Right kidney (tissue), 9 donors: ENCODE measurements around the gene MYH3.
"Not testable (repeated sequence)": the region's sequence is repeated elsewhere in the genome, so short reads cannot be mapped to it uniquely, and the experiment has no call there.

Experiments used
- DNase-seq: peaks from one replicate; pipeline ENCODE4 v3.0.0-alpha.2; 2016
- long read RNA-seq, 8 donors: transcript quantifications; one replicate each; lab custom pipeline, GENCODE V29; 2026

MYH3 gene
- long read RNA-seq, donor 1, transcript MYH3-201 (2 exons, 486 nt): major isoform, 6 of 9 reads
- long read RNA-seq, donor 1, partial matches to known transcripts: 0 of 9 reads
- long read RNA-seq, donor 1, other reads (novel, unspliced or antisense): 0 of 9 reads
- long read RNA-seq, donor 2: 0 reads
- long read RNA-seq, donor 3, partial matches to known transcripts: 0 of 4 reads
- long read RNA-seq, donor 3, other reads (novel, unspliced or antisense): 0 of 4 reads
- long read RNA-seq, donor 4, partial matches to known transcripts: 0 of 6 reads
- long read RNA-seq, donor 4, other reads (novel, unspliced or antisense): 0 of 6 reads
- long read RNA-seq, donor 5, partial matches to known transcripts: 0 of 4 reads
- long read RNA-seq, donor 5, other reads (novel, unspliced or antisense): 0 of 4 reads
- long read RNA-seq, donor 6, partial matches to known transcripts: 0 of 3 reads
- long read RNA-seq, donor 6, other reads (novel, unspliced or antisense): 0 of 3 reads
- long read RNA-seq, donor 7: 0 reads
- long read RNA-seq, donor 8, partial matches to known transcripts: 0 of 4 reads
- long read RNA-seq, donor 8, other reads (novel, unspliced or antisense): 0 of 4 reads

DNA sequence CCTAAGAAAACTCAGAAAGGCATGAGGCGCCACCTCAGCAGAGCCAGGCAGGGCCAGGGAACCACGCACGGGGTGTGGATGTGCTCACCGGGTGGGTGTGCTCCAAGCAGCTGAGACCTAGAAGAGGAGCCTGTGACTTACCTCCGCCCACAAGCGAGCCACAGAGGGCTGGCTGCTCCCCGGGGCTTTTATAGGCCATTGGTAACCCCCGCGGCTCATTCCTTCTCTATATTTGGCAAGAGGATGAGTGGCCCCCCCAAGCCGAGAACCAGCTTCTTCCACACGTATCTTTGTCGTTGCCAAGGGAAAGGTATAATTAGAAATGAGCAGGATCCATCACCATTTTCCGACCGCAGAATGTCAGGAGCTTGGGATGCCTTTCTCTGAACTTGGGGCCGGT lies at the start of gene MYH3:
Gene MYH3, minus strand, starts transcription at position 162 of the 400 bp plus-strand sequence. CDS start 2,245 bp downstream, outside the sequence.
- no peak for DNase-seq

DNA sequence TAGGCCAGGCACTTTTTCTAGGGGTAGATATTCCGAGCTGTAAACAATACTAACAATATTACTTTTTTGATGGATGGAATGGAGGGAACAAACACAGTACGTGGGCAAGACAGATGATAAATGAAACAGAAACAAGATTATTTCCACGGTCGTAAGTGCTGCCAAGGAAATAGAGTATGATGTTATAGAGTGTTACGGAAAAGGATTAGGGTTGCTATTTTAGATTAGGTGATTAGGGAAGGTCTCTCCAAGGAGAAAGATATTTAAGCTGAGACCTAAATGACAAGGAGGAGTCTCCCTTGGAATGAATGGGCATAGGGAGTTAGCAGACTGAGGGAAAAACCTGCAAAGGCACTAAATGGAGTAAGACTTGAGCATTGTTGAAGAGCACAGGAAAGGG lies 48.6 kb upstream of the MYH3 start:
- DNase-seq: no peak

DNA sequence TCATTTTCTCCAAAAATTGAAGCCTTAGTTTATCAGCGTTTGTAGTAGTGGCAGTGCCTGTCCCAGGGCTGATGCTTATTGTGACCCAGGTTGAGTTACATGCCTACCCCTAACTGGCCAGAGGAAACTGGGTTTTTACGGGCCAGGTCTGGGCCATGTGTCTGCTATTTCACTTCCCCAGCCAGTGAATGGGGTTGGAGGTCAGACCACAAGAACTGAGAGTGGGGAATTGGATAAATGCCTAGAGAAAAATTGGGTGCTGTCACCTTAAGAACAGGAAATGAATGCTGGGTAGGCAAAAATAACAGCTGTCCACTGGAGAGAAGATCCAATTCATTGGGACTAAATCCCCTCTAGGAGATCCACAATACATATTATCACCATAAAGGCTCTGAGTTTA lies 45.5 kb upstream of the MYH3 start:
- no peak for DNase-seq

DNA sequence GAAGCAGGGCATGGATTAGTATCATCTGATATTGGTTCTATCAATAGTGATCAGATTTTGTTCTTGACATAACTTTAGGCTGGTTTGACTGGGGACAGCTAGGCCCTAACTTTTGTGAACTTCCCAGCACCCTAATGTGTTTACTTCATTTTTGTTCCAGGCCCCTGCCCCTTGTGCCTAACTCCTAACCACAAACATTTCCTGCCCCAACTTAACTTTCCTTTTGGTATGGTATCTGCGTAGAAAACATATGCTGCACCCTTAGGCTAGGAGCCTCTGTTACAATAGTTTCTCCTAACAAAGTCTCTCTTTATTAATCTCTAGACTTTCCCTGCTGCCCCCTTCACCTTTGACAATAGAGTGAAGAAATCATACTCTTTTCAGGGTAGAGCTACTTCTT lies 42.7 kb upstream of the MYH3 start:
- DNase-seq: no peak

DNA sequence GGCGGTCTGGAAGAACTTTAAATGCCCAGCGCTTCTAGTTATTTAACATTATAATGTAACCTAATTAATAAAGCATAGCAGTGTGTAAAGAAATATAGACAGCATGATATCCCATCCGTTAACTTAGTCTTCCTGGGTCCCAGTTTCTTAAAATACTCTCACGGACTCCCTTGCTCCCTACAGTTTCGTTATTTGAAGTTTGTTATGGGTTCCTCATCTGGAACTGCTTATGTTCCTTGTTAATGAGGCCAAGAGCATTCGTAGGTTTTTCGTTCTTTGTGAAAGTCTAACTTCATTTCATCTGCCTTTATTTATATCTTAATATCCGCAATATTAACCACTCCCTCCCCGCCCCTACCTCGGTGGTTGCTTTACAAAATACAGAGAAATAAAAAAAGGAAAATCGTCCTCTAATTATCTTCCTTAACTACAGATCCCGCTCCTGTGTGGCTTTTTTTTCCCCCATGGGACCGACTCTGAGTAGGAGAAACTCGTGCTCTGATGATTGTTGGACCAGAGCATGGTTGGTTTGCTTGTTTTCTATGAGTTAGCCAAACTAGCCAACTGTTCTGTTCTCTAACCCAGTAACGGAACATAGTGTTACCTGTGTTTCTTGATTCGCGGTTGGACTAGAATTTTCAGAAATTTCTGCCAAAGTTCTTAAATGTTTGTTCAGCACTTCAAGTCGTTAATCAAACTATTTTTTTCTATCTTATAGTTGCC lies 41.1 kb upstream of the MYH3 start:
- peak; percentile 26 for DNase-seq

DNA sequence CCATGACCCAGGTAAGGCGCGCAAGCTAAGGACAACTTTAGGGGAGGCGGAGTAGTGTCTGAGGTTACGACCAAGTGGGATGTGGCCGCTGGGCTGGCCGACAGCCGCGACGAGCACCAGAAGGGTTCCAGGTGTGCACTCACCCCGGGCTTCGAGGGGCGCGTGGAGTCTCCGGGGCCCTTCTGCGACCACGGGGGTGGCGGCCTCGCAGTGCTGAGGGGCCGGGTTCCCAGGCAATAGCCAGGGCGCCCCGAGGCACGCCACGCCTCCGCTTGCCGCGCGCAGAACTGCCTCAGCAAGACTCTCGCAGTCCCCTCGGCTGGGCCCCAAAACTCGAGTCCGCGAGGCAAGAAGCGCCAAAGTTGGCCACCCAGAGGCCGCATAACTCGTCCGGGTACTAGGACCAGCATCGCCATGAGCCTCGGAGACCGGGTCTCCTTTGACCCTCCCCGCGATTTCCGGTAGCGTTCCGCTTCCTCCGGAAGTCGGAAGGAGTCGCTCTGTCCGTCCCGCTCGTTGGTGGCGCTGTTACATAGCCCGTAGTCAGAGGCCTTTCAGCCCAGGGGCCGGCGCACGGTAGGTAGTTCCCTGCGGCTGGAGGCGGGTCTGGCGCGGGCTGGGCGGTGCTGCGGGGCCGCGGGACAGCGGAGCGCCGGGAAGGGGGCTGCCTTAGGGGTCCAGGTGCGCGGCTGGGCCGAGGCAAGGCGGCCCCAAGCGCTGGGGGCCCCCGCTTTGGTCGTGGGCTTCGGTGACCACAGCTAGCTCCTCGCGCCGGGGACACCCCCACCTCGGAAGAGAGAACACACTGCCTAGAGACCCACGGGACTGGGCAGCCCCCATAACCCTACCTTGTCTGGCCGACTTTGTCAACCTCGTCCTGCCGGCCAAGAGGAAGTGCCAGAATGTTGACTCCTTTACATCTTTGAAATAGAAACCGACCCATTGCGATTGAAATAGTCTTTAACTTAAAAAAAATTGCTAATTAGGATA lies 40.3 kb upstream of the MYH3 start, which contains the start of the genes ADPRM and SCO1:
Gene ADPRM, plus strand, starts transcription at position 503 of the 990 bp plus-strand sequence. CDS start 7,333 bp downstream, outside the sequence.
Gene SCO1, minus strand, starts transcription at position 442 of the 990 bp plus-strand sequence. Its CDS starts 26 bp downstream, at position 416.
- DNase-seq: peak; percentile 92

DNA sequence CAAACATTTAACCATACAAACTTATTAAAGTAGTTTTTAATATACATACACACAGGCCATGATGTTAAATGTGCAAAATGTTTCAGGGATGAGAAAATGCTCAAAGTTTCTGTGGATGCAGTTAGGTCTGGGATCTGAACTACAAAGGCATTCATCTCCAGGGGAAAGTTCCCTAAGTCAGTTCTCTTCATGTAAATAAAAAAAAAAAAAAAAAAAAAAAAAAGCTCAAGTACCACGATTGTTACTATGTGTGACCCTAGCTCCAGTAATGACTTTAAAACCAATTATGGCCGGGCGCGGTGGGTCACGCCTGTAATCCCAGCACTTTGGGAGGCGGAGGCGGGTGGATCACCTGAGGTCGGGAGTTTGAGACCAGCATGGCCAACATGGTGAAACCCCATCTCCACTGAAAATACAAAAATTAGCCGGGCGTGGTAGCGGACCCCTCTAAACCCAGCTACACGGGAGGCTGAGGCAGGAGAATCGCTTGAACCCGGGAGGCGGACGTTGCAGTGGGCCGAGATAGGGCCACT lies 38.8 kb upstream of the MYH3 start:
- DNase-seq: not testable (repeated sequence)

DNA sequence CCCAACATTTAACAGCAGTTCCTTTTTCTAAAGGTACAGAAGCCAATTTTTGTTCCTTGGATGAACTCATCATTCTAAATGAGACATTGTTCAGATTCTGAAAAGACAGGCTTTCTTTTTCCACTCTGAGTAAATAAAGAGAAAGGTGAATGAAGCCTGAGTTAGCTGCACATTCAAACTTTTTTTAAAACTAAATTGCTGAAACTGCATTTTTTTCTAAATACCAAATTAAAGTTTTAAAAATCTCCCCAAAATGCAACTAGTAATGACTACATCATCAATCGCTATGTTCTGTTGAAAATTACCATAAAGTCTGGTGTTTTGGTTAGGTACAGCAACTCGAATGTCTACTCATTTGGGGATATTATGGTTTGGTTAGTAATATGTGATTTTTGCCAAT lies 30.4 kb upstream of the MYH3 start:
- DNase-seq: no peak

DNA sequence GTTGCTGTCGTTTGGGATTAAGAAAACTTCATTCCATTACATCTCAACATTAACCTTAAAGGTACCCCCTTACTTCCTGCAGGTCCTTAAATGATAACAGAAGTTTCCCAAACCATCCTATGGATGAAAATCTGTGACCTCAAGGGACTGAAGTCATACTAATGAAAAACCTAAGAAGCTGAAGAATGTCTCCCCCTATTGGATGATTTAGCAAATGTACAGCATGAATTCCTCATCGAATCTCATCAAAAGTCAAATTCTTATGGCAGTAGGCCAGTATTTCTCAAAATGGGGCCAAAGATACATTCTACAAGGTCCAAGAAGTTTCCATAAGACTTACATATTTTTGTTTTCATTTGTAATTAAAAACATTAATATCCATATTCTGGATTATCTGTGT lies 26.7 kb upstream of the MYH3 start:
- DNase-seq: no peak

DNA sequence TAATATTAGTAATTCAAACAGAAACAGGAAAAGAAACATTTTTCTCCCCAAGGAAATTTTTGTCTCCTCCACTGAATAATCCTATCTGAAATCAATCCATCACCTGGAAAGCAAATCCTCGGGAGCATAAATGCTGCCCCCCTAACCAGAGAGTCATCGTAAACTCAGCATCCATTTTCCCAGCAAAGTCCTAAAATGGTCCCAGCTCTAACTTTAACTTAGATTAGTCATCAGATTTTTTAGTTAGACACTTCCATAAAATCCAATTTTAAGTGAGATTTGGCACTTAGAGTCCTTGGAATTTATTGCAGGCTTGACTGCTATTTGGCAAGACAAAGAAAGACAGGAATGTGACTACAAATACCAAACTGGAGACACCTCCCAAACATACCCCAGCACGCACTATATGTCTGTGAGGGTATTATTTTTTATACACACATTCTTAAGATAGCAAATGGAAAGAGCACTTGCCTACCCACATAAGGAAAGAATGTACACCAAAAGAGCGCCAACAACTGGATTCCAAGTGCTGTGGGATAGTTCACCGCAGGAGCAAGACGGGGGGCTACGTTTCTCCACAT lies 24.8 kb upstream of the MYH3 start:
- DNase-seq: no peak

DNA sequence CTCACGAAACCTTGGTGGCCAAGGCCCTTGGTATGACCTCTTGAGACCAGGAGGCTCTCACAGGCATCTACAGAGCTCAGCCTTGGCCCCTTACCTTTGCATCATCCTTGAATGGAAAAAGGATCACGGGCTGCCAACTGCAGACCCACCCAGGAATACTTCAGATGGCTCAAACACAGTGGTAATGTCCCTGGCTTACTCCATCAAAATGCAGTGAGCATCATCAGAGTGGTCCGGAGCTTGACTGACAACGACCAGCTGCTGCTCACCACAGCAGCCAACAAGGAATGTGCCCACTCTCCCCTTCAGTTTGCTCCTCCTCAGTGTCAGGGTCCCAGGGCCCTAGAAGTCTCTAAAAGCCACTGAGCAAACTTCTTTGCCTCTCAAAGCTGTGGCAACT lies 17.6 kb upstream of the MYH3 start:
- DNase-seq: no peak

DNA sequence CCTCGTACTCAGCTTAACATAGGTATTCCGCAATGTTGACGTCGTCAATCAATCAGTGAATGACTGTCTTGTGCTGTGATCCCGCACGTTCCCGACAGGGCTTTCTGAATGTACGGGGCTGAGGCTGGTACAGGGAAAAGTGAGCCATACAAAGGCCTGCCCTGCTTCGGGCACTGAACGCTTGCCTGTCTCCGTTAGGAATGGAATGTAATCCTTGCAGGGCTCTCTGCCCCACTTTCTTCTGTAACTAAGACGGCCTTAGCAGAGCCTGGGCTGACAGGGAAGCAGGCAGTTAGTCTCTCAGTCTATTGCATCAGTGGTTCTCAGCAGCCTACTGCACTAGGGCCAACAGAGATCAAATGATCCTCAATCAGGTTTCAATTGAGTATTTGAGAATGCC lies 16.2 kb upstream of the MYH3 start:
- DNase-seq: no peak

DNA sequence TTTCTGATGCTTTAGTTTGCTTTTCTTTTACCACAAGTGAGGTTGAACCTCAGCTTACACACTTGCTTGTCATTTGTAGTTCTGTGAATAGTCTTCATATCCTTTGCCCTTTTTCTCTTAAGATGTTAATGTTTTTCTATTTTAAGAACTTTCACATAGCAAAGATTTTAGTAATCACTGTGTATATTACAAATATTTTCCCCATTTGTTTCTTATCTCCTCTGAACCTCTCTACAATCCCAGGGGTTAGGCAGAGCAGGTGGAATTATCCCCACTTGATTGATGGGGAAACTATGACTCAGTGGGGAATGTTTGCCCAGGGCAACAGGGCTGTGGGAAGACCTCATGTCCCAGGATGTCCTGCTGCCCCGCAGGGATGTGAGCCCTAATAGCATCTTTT lies 11.7 kb upstream of the MYH3 start:
- no peak for DNase-seq

DNA sequence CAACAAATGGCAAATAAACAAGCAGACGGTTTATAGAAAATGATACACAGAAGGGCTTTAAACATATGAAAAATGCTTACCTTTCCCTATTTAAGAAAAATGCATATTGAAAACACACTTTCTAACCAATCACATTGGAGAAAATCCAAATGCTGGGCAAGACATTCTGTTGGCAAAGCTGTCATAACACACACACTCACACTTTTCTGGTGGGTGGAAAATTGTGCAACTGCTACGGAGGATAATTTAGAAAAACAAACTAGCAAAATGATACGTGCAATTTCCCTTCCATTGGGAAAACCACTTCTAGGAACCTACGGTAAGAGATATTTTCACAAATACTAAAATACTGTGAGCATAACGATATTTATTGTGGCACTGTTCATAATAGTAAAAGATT lies 9.8 kb upstream of the MYH3 start:
- no peak for DNase-seq

DNA sequence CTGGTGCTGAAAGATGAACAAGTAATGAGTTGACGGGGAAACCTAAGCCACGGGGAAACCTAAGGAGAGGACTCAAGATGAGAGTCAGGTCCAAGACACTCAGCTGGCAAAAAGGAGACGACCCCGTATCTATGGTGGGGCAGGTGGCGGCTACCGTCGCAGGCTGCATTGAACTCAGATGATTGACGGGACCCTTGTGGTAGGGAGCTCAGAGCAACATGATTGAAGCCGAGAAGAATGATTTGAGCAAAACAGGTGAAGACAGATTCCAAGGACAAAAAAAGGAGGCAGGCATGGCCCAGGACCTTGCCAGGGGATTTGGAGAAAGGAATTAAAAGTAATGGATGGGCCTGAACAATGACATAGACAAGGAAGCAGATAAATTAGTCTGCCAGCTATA lies 7.5 kb upstream of the MYH3 start:
- DNase-seq: no peak

DNA sequence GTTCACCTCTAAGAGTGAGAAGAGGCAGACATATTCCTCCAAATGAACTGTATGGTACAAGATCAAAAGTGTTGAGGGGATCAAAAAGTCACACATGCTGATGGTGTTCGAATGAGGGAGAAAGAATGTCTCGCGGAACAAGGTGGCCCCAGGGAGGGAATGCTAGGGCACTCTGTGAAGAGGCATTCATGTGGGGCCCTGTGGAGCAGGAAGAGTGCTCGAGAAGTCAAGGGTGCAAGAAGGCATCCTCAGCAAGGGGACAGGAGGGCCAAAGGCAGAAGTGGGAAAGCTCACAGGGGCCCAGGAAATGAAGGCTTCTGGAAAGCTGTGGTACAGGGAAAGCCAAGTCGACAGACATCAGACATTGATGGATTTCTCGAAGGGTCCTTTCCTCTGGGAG lies 6.1 kb upstream of the MYH3 start:
- no peak for DNase-seq

DNA sequence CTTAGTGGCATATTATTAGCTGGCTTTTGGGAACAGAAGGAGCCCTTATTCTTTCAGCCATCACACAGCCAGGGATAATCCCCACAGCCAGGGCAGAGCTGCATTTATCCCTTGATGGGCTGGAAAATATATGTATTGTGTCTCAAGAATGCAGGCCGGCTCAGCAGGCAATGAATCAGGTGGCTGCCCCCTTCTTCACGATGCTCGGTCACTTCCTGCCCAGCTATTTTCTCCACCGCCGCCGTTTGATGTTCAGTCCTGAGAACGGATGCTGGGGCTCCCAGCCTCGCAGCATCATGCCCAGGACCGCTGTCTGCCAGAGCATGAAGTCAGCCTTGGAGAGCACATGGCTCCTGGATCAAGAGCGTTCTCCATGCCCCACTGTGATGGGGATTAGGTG lies 4.3 kb upstream of the MYH3 start:
- DNase-seq: no peak

DNA sequence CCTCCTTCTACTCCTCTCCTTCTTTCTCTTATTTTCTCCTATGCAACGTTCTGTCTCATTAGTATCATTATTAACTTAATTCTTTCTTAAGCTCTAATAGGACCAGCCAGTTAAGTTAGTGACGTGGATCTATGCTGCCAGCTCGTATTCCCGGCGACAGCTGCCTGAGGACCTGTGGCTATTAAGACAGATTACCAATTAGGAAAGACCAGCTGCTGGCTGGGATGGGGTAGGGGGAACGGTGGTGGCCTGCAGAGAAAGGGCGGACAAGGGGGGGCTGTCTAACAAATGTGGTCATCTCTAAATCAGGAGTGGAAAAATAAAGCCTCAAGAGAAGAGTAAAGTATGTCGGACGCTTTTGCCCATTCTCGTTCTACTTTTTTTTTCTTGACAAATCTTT lies 770 bp upstream of the MYH3 start:
- DNase-seq: no peak

DNA sequence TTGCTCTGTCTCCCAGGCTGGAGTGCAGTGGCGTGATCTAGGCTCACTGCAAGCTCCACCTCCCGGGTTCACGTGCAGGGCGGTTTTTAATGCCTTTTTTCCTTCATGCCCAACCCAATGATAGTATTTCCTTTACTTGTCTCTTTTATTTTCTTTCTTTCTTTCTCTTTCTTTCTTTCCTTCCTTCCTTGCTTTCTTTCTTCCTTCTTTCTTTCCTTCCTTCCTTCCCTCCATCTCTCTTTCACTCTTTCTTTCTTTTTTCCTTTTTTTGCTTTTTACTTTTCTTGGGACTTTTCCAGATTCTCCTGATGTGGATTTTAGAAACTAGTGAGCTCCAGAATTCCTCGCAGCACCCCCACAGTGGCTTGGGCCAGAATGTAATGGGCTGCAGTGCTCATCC lies 3.1 kb downstream of the MYH3 start:
- no peak for DNase-seq

DNA sequence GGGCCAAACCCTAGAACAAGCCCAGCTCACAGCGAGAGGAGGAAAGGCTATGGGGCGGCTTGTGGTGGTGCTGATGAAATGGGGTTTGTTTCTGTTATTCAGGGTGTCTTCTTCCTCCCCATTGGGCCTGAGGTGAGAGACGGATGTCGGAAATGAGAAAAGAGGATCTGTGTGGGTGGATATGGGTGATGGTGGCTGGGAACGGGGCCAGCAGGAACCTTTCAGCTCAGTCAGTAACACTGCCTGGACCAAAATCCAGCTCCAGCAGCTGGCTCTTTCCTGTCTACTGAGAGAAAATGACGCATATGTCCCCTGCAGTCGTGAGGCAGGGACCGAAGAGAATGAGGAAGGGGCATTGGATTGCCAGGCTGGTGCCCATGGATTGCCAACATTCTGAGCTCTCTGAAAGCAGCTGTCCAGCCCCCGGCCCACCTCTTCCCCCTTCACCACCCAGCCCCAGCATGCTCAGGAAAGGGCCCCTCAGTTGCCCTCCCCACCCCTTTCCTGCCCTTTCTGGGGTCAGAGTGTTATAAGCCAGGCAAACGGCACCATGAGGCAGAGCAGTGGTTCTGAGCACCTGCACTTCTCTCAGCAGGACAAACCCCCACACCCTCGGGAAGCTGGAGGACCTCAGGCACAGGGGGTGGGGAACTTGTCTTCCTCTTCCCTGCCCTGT lies 4.0 kb downstream of the MYH3 start:
- DNase-seq: no peak

DNA sequence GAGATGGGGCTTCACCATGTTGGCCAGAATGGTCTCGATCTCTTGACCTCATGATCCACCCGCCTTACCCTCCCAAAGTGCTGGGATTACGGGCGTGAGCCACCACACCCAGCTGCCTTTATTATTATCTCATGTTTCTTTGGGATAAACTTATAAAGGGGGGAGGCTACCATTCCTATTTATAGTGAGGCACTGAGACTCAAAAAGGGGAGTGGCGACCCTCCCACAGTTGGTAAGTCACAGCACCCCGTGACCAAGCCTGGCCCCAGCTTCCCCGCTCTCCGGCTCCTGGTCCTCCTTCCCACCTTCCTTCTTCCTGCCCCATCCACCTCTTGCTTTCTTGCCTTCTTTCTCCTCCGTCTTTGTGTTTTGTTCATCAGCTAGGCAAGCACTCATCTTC lies 5.2 kb downstream of the MYH3 start:
- no peak for DNase-seq
